Activated T-helper 2 cell treated with anti-CD3 and anti-CD28 coated beads, Interferon-gamma antibody, Interleukin-2, Interleukin-4, amounts not matched to agents 10 μg/mL and 5 μg/mL and 100 μg/mL, durations not matched to agents 14 hours and 24 hours and 36 hours (primary cell): ENCODE results near the gene PLPPR2. TPM values are rescaled to one million over a fixed set of nuclear protein-coding genes. Genes with fewer than 3 reads are reported as not detected.
"Not testable (repeated sequence)": the region's sequence is repeated elsewhere in the genome, so short reads cannot be mapped to it uniquely, and the experiment has no call there.

ENCODE experiments used
- DNase-seq: peaks from one replicate; pipeline ENCODE4 v3.0.0; 2021; ENCODE audit warnings: low spot score
- H3K27ac Mint-ChIP-seq: one replicate; pipeline ENCODE4 v1.8.0; 2021; ENCODE audit warnings: mixed read lengths
- H3K27me3 Mint-ChIP-seq: one replicate; pipeline ENCODE4 v1.8.0; 2021; ENCODE audit warnings: low read depth, mixed read lengths
- H3K36me3 Mint-ChIP-seq: one replicate; pipeline ENCODE4 v1.8.0; 2021; ENCODE audit warnings: low read depth, mixed read lengths
- H3K4me1 Mint-ChIP-seq: one replicate; pipeline ENCODE4 v1.8.0; 2021; ENCODE audit warnings: low read depth, mixed read lengths
- H3K4me3 Mint-ChIP-seq: one replicate; pipeline ENCODE4 v1.8.0; 2021; ENCODE audit warnings: low read depth, mild to moderate bottlenecking, moderate library complexity, mixed read lengths
- H3K9me3 Mint-ChIP-seq: one replicate; pipeline ENCODE4 v1.8.0; 2021; ENCODE audit warnings: mixed read lengths
- intact Hi-C: fragments of 100-400 bp; cut with micrococcal nuclease; formaldehyde crosslinking; loops from one replicate; pipeline ENCODE4 v1.15.1; 2023
- total RNA-seq: library from RNA; stranded (reverse); gene quantifications from 2 replicates; pipeline ENCODE4 v1.2.3, GENCODE V29; 2022

The PLPPR2 gene
- 2.6 and 3.4 TPM in 2 replicates for total RNA-seq

- Mint-ChIP-seq H3K9me3 (no peaks in the 10 kb centered on the region), H3K36me3 (no peaks in the 10 kb centered on the region), H3K4me3 (peak within 1 kb of the TSS; percentile 72), H3K27me3 (peaks cover 5% of the 10 kb centered on the region), H3K27ac (no peak within 1 kb of the TSS), H3K4me1 (peaks cover 7% of the 10 kb centered on the region)
- intact Hi-C loops = loop anchor here (1.0 kb wide), 1 partner anchor 19 kb away; the partner anchor contains the start of gene SWSAP1
- peak; percentile 80 for DNase-seq
Measured at GRCh38 chr19:11355160-11356073, at the start of gene PLPPR2. TSS of gene PLPPR2 (plus strand) at chr19:11355432. CDS start at chr19:11357674, 2,242 bp downstream.

- no peaks in the 10 kb centered on the region for H3K9me3 Mint-ChIP-seq
- H3K4me3 Mint-ChIP-seq = no peak overlapping the region
- peaks cover 3% of the 10 kb centered on the region for H3K27me3 Mint-ChIP-seq
- intact Hi-C loops = no loop called here
- H3K27ac Mint-ChIP-seq = no peak overlapping the region
- H3K4me1 Mint-ChIP-seq = no peaks in the 10 kb centered on the region
- DNase-seq = no peak
- H3K36me3 Mint-ChIP-seq = no peaks in the 10 kb centered on the region
Measured at GRCh38 chr19:11306337-11306736, 48.9 kb upstream of the PLPPR2 start.

GRCh38 chr19:11320278-11320995, 34.8 kb upstream of the PLPPR2 start:
- intact Hi-C loops, H3K27ac Mint-ChIP-seq, H3K4me3 Mint-ChIP-seq, H3K9me3 Mint-ChIP-seq, H3K36me3 Mint-ChIP-seq, H3K27me3 Mint-ChIP-seq, DNase-seq: not testable (repeated sequence)
- H3K4me1 Mint-ChIP-seq = peaks cover 28% of the 10 kb centered on the region

- Mint-ChIP-seq H3K4me1 (peaks cover 31% of the 10 kb centered on the region), H3K36me3 (no peaks in the 10 kb centered on the region), H3K27ac (no peak overlapping the region), H3K9me3 (no peaks in the 10 kb centered on the region), H3K4me3 (no peak overlapping the region), H3K27me3 (no peaks in the 10 kb centered on the region)
- intact Hi-C loops = no loop called here
- DNase-seq = no peak
Measured at GRCh38 chr19:11321191-11322126, 33.8 kb upstream of the PLPPR2 start.

GRCh38 chr19:11322269-11323024, 32.8 kb upstream of the PLPPR2 start:
- no peak for DNase-seq
- H3K36me3 Mint-ChIP-seq = peaks cover 3% of the 10 kb centered on the region
- H3K27ac Mint-ChIP-seq = no peak overlapping the region
- H3K4me1 Mint-ChIP-seq = peaks cover 31% of the 10 kb centered on the region
- intact Hi-C loops = no loop called here
- H3K27me3 Mint-ChIP-seq = no peaks in the 10 kb centered on the region
- no peaks in the 10 kb centered on the region for H3K9me3 Mint-ChIP-seq
- H3K4me3 Mint-ChIP-seq = no peak overlapping the region

- intact Hi-C loops = no loop called here
- Mint-ChIP-seq H3K27ac (peak overlapping the region; percentile 87), H3K4me3 (peak overlapping the region; percentile 60), H3K4me1 (peaks cover 31% of the 10 kb centered on the region), H3K9me3 (no peaks in the 10 kb centered on the region), H3K36me3 (peaks cover 3% of the 10 kb centered on the region), H3K27me3 (no peaks in the 10 kb centered on the region)
- no peak for DNase-seq
Measured at GRCh38 chr19:11323601-11324078, 31.6 kb upstream of the PLPPR2 start.

- H3K4me3 Mint-ChIP-seq = peak overlapping the region; percentile 60
- no peaks in the 10 kb centered on the region for H3K9me3 Mint-ChIP-seq
- no peaks in the 10 kb centered on the region for H3K27me3 Mint-ChIP-seq
- H3K36me3 Mint-ChIP-seq = peaks cover 3% of the 10 kb centered on the region
- peak overlapping the region; percentile 87 for H3K27ac Mint-ChIP-seq
- DNase-seq = peak; percentile 41
- intact Hi-C loops = no loop called here
- peaks cover 31% of the 10 kb centered on the region for H3K4me1 Mint-ChIP-seq
Measured at GRCh38 chr19:11324079-11324661, 31.1 kb upstream of the PLPPR2 start.

GRCh38 chr19:11324748-11325389, 30.4 kb upstream of the PLPPR2 start:
- intact Hi-C loops = no loop called here
- DNase-seq = no peak
- H3K27ac Mint-ChIP-seq = peak overlapping the region; percentile 87
- H3K9me3 Mint-ChIP-seq = no peaks in the 10 kb centered on the region
- peaks cover 31% of the 10 kb centered on the region for H3K4me1 Mint-ChIP-seq
- no peaks in the 10 kb centered on the region for H3K27me3 Mint-ChIP-seq
- H3K4me3 Mint-ChIP-seq = peak overlapping the region; percentile 60
- H3K36me3 Mint-ChIP-seq = peaks cover 3% of the 10 kb centered on the region

- Mint-ChIP-seq H3K4me3 (no peak overlapping the region), H3K27ac (no peak overlapping the region), H3K4me1 (peaks cover 31% of the 10 kb centered on the region), H3K27me3 (no peaks in the 10 kb centered on the region), H3K9me3 (no peaks in the 10 kb centered on the region), H3K36me3 (peaks cover 3% of the 10 kb centered on the region)
- DNase-seq = no peak
- intact Hi-C loops = no loop called here
Measured at GRCh38 chr19:11325544-11325943, 29.7 kb upstream of the PLPPR2 start.

- Mint-ChIP-seq H3K4me3 (no peak overlapping the region), H3K36me3 (peaks cover 11% of the 10 kb centered on the region), H3K9me3 (no peaks in the 10 kb centered on the region), H3K27me3 (no peaks in the 10 kb centered on the region), H3K4me1 (peaks cover 3% of the 10 kb centered on the region), H3K27ac (no peak overlapping the region)
- intact Hi-C loops = no loop called here
- no peak for DNase-seq
Measured at GRCh38 chr19:11330127-11330526, 25.1 kb upstream of the PLPPR2 start.

GRCh38 chr19:11331502-11331901, 23.7 kb upstream of the PLPPR2 start:
- Mint-ChIP-seq H3K4me3 (no peak overlapping the region), H3K4me1 (no peaks in the 10 kb centered on the region), H3K27ac (no peak overlapping the region), H3K27me3 (no peaks in the 10 kb centered on the region), H3K36me3 (peaks cover 23% of the 10 kb centered on the region), H3K9me3 (no peaks in the 10 kb centered on the region)
- DNase-seq = no peak
- intact Hi-C loops = no loop called here
